HG02943 (cell line): ENCODE results near the gene ISM1.

Source experiments
- ATAC-seq: cut with Tn5 transposase; IDR thresholded peaks from one replicate; pipeline ENCODE4 v1.9.1; 2021; ENCODE audit warnings: mild to moderate bottlenecking, low read depth, moderate library complexity; ENCODE audit not compliant: unreplicated experiment

Gene ISM1

DNA sequence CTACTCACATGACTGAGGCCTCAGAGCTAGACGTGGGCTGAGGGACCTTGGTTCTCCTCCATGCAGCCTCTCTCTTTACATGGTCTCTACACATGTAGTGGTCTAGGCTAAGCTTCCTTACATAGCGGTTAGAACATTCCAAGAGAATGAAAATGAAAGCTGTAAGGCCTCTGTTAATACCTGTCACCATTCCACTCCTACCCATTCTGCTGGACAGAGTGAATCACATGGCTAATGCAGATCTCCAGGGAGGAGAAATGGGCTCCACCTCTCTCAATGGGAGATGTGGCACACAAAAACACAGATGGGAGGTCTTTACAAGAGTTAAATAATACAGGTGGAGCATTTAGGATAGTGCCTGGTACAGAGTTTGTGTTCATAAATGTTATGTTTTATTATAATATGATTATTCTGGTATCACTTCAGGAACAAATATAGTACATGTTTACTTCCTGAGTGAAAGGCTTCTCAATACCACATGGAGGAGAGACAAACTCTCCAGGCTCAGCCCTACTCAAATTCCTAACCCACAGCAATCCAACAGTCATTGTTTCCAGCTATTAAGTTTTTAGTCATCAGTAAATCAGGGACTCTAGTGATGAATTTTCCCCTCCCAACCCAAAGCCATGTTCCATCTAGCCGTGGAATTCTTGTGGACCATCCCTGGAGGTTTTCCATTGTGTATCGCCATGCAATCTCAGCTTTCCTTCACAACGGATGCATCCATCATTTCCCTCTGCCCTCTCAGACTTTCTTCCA lies 57.9 kb downstream of the ISM1 start:
- ATAC-seq = no peak

DNA sequence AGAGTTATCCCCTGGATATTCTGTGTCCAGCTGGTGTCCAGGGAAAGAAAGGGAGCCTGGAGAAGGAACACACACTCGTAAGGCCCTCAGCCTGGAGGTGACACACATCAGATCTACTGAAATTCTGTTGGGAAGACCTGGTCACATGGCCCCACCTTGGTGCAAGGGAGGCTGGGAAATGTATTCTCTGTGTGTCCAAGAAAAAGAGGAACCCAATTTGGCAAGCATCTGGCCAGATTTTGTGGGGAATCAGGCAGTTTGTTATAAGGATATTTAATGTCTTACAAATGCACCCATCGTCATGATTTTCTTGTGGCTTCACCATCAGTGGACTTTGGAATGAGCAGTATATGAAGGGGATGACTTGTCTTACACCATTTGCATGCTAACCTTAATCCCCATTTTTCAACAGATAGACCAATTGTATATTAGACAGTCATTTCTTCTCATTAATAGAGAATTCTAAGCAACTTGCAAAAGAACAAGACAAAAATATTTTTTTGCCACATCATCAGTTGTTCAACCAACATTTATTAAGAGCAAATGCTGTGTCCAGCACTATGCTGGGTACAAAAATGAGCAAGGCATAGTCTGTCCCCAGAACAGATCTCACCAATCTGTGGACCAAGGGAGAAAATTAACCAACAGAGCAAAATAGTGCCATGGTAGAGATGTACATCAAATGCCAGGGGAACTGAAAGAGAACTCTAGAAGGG lies 59.7 kb downstream of the ISM1 start:
- ATAC-seq = no peak

DNA sequence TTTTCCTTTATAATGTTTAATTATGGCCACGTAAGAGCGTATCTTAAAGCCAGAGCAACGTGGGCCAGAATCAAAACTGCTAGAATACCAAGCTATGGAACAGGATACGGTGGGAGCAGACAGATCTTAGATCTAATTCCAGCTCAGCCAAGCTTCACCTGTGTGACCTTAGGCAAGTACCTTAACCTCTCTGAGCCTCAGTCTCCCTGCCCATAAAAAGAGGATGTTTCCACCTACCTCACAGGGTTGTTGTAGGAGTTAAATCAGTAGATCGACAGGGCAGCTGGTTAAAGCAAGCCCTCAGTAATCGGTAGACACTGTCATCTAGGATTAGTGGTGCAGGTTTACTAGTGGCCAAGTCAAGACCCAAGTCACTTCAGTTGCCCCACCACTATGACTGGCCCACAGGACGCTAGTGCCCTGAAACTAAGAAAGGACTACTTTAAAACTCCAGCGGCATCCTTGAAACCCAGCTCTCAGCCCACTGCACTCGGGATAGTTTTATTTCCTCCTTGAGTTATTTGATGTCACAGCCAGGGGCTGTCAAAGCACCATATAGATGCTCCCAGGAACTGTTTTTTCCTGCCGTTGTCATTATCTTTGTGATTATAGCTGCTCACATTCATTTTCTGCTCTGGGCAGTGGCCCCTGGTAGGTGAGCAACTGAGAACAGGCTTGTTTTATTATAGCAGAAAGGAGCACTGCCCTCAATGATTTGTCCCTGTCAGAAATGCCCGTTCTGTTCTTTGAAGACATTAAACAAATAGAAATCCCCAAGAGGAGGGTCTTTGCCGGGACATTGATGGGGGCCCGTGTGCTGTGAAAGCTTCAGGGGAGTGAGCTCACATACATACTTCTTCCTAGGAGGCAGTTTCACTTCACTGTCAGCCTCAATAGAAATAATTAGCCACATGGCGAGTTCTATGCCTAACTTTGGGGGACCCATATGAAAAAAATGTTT lies 63.1 kb downstream of the ISM1 start:
- no peak for ATAC-seq

GRCh38 chr20:13284830-13285229 lies 63.8 kb downstream of the ISM1 start:
- no peak for ATAC-seq

DNA sequence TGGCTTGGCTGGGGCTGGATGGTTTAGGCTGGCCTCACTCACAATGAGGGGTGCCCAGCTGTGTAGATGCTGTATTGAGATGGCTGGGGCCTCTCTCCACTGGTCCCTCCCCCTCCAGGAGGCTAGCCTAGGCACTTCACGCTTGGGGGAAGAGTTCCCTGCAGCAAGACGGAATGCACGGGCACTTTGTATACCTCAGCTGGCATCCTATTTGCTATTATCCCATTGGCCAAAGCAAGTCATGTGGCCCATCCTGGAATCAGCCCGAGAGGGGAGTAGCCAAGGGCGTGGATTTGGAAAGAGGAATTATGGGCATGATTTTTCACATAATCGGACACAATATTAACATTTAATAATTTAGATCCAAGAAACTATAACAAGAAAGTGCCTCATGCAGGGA lies 64.3 kb downstream of the ISM1 start:
- ATAC-seq = no peak

- ATAC-seq = no peak
Measured at GRCh38 chr20:13286052-13286451, 65.0 kb downstream of the ISM1 start.

- ATAC-seq = no peak
Measured at GRCh38 chr20:13286607-13287006, 65.5 kb downstream of the ISM1 start.

DNA sequence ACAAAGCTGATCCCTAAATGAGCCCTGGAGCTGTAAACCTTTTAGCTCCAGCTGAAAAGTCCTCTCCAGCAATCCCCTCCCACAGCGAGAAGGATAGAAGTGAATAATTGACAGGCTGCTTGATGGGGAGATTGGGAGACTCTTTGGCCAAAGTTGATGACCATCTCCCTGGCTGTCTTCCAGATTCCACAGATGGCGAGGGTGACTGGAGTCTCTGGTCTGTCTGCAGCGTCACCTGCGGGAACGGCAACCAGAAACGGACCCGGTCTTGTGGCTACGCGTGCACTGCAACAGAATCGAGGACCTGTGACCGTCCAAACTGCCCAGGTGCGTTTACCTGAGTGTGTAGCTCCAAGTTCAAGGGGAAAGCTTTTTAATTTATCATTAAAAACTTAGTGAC lies 67.3 kb downstream of the ISM1 start:
- no peak for ATAC-seq

- no peak for ATAC-seq
Measured at GRCh38 chr20:13289031-13289430, 68.0 kb downstream of the ISM1 start.

GRCh38 chr20:13290724-13291123 lies 69.7 kb downstream of the ISM1 start:
- no peak for ATAC-seq

GRCh38 chr20:13291157-13291556 lies 70.1 kb downstream of the ISM1 start:
- ATAC-seq = no peak

GRCh38 chr20:13292201-13292885 lies 71.3 kb downstream of the ISM1 start:
- ATAC-seq = no peak

GRCh38 chr20:13294522-13294921 lies 73.4 kb downstream of the ISM1 start:
- no peak for ATAC-seq

DNA sequence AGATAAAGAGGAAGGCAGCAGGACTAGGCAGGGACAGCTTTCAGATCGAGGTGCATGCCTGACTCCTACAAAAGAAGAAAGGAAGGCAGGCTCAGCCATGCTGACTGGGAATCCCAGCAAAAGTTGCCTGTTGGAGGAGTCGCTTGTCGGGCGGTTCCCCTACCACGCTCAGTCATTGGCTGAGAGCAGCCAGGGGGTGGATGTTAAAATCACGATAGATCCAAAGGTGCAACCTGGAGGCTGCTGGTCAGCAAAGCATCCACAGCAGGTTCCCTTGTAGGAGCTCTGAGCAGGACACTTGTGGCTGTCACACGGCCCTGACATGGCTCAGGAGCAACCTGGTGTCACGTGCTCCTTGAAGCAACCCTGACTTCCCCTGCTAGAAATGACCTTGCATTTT lies 74.6 kb downstream of the ISM1 start:
- no peak for ATAC-seq

GRCh38 chr20:13296070-13296469 lies 75.0 kb downstream of the ISM1 start:
- no peak for ATAC-seq

DNA sequence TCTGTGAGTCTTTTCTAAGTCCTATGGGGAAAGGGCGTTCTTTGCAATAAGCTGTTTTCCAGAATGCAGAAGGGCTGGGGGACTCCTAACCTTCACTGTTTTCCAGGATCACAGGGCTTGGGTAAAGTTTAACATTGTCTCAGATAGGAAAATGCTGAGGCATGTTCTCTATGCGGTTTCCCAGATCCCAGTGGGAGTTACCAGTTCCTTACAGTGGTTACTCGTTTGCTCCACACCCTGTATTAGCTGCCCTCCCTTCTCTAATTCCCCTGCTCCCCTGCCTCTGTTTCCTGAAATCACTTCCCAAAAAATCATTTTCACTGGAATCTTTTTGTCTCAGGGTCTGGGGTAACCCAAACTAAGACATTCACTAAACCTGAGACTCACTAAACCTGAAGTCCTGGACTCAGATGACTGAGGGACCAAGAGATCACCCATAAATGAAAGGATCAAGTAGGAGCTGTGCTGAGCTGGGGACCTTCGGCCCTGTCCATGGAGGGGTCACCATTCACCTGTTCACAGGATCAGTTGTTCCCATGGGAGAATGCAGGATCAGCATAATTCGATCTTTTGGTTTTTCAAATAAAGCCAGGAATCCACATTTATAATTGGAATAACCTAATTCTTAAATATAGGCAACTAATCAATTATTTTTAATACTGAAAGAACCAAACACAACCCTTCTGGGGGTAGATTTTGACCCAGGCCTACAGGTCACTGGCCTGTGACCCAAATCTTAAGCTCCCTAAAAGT lies 76.2 kb downstream of the ISM1 start:
- no peak for ATAC-seq

GRCh38 chr20:13298692-13299373 lies 77.8 kb downstream of the ISM1 start:
- no peak for ATAC-seq

DNA sequence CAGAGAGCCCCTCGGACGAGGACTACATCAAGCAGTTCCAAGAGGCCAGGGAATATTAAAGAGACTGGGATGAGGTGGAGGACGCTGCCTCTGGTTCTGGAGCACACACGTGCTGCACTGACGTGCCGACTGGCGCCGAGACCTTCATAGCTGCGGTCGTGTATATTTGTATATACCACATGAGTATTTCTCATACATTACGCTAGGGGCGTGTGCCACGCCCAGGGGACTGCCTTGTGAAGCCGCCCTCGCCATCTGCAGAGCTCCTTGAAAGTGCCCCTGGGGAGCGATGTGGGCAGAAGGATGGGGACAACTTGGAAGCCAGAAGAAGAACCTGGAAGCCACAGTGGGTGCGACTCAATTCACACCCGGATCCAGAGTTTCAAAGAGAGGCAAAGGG lies 78.3 kb downstream of the ISM1 start:
- no peak for ATAC-seq

DNA sequence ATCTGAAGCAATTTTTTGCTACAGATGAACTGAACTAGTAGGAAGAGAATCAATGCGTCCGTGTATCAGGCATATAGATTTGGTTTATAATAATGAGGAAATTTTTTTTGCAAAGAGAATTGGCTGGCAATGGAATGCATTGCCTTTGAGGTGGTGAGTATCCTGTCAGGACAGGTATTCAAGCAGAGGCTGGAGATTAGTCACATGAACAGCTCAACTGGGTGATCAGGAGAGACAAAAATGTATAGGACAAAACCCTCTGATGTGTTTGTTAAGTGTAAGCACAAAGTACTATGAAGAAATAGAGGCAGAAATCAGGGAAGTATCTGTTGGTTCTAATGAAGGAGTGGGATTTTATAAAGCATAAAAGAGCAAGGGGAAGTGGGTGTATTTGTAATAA lies 80.5 kb downstream of the ISM1 start:
- ATAC-seq = no peak
